Measurements from ENCODE around the gene TCF7L2.

GRCh38 chr10:113067501-113067900 is 117.5 kb downstream of the TCF7L2 start:
- TF ChIP-seq, protein P1, sequence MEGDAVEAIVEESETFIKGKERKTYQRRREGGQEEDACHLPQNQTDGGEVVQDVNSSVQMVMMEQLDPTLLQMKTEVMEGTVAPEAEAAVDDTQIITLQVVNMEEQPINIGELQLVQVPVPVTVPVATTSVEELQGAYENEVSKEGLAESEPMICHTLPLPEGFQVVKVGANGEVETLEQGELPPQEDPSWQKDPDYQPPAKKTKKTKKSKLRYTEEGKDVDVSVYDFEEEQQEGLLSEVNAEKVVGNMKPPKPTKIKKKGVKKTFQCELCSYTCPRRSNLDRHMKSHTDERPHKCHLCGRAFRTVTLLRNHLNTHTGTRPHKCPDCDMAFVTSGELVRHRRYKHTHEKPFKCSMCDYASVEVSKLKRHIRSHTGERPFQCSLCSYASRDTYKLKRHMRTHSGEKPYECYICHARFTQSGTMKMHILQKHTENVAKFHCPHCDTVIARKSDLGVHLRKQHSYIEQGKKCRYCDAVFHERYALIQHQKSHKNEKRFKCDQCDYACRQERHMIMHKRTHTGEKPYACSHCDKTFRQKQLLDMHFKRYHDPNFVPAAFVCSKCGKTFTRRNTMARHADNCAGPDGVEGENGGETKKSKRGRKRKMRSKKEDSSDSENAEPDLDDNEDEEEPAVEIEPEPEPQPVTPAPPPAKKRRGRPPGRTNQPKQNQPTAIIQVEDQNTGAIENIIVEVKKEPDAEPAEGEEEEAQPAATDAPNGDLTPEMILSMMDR (IDR thresholded peaks at IDR 0.05), result no peak
- TF ChIP-seq EP300 (IDR thresholded peaks at IDR 0.05) (no peak), POLR2A (IDR thresholded peaks at IDR 0.05) (no peak)

All from ovary (tissue), 3 donors.